Measurements from ENCODE around the gene CYFIP1. TPM values are rescaled to one million over a fixed set of nuclear protein-coding genes. Genes with fewer than 3 reads are reported as not detected.

Gene CYFIP1
- total RNA-seq, 2 experiments from 2014 or later = 23.1 to 24.9 TPM

DNA sequence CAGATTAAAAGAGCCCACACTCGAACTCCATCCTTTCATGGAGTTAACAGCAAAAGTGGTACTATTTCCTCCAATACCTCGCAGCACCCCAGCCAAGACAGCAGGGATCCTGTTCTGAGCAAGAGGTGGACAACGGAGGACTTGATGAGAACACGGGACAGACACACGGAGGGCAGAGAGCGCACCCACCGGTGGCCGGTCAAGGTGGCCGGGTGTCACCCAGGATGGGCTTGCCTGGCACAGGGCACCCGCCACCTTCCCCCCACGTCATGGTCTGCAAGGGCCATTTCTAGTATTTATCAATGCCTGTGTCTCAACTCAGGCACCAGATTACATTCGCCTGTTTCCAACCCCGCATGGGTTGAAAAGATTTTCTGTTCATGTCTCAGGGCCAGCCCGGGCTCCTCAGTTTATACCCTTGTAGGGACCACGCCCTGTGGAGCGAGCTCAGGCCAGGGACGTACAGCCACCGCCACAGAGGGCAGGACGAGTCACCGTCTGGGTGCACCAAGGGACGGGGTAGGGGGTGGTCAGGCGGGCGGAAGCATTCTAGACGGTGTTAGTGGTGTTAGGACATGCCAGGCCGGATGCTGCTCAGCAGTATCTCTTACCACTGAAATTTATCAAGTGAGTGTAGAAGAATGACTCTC, 64.2 kb downstream of the CYFIP1 start:
- POLR2A ChIA-PET = no interaction called here
- DNase-seq = no peak
- Mint-ChIP-seq H3K4me1 (no peaks in the 10 kb centered on the region), H3K36me3 (ENCODE audit: low read depth) (peaks cover 6% of the 10 kb centered on the region), H3K9me3 (no peaks in the 10 kb centered on the region), H3K27ac (no peak overlapping the region), H3K27me3 (no peaks in the 10 kb centered on the region), H3K4me3 (no peak overlapping the region)
- CTCF ChIA-PET = no interaction called here

DNA sequence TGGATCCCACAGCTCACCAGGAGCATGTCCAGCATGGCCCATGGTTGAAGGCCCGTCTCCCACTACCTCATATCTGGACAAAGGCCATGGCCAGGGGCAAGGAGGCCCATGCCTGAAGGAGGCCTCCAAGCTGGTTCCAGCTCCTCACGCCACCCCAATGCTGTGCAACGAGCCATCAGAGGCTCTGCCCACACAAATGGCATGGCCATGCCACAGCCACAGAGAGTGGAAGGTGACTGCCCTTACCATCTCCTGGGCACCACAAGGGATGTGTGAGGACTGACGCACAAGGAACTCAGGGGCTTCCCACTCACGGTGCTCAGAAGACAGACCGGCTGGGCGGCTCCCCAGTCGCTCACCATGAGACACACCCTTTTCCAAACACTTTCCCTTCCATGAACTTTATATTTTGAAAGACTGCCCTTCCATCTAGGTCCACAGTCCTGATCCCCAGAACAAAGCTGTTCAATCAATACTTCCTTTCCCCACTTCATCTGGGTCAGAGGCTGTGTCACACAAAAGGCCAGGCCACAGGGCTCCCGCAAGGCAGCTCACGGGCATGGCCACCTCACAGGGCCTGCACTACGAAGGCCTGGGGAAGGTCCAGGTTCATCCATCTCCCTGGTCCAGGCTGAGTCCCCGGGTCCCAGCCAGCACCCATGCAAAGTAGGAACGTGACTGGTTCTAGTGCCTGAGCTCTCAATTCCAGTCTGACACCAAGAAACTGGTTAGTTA, 66.4 kb downstream of the CYFIP1 start:
- Mint-ChIP-seq H3K27ac (no peak overlapping the region), H3K27me3 (no peaks in the 10 kb centered on the region), H3K36me3 (ENCODE audit: low read depth) (peaks cover 13% of the 10 kb centered on the region), H3K9me3 (no peaks in the 10 kb centered on the region), H3K4me3 (no peak overlapping the region), H3K4me1 (no peaks in the 10 kb centered on the region)
- CTCF ChIA-PET = no interaction called here
- POLR2A ChIA-PET = no interaction called here
- DNase-seq = no peak

DNA sequence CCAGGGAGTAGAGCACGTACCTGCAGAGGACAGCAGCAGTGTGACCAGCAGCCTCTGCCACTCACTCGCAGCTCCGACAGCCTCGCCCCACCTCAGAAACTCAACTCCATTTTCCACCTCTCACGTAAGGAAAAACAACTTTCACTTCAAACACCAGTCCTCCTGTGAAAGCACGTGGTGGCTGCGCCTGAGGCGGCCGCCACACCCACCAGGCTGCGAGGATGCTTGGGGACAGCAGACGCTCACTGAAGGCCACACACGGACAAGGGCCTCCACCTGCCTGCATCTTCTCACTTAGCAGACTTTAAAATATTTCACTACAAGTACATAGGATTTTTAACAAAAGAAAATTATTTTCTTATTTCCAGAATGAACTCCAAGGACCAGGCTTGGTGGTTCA, 67.9 kb downstream of the CYFIP1 start:
- POLR2A ChIA-PET = no interaction called here

DNA sequence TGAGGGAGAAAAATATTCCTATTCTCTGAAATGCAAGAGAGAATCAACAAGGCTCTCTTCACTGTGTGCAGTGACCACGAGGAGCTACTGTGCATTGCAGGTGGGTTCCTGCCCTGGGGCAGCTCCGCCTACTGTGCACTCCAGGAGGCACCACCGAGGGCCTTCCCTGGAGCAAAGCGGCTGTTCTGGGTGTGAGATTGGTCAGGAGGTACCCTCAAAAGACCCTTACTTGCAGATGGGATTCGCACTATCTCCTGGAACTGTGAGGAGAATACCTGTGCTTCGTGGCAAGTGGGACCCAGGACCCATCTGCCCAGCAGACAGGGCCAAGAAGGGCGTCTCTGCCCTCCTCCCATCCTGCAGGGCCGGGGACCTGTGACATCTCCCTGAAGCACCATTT, 68.9 kb downstream of the CYFIP1 start:
- peaks cover 20% of the 10 kb centered on the region for H3K36me3 Mint-ChIP-seq (ENCODE audit: low read depth)
- no peaks in the 10 kb centered on the region for H3K9me3 Mint-ChIP-seq
- ChIA-PET CTCF (interaction anchor here (1.1 kb wide), 1 partner anchor 124 kb away, joined by 3 read pairs; no protein-coding TSS in a partner anchor), POLR2A (no interaction called here)
- H3K27me3 Mint-ChIP-seq = no peaks in the 10 kb centered on the region
- no peak overlapping the region for H3K4me3 Mint-ChIP-seq
- no peaks in the 10 kb centered on the region for H3K4me1 Mint-ChIP-seq
- DNase-seq = no peak
- no peak overlapping the region for H3K27ac Mint-ChIP-seq

More for the DNA sequence above, 67.9 kb downstream of the CYFIP1 start:
- peaks cover 20% of the 10 kb centered on the region for H3K36me3 Mint-ChIP-seq (ENCODE audit: low read depth)
- H3K4me1 Mint-ChIP-seq = no peaks in the 10 kb centered on the region
- H3K9me3 Mint-ChIP-seq = no peaks in the 10 kb centered on the region
- H3K27me3 Mint-ChIP-seq = no peaks in the 10 kb centered on the region
- no peak overlapping the region for H3K4me3 Mint-ChIP-seq
- no peak overlapping the region for H3K27ac Mint-ChIP-seq
- DNase-seq = no peak
- CTCF ChIA-PET = no interaction called here

DNA sequence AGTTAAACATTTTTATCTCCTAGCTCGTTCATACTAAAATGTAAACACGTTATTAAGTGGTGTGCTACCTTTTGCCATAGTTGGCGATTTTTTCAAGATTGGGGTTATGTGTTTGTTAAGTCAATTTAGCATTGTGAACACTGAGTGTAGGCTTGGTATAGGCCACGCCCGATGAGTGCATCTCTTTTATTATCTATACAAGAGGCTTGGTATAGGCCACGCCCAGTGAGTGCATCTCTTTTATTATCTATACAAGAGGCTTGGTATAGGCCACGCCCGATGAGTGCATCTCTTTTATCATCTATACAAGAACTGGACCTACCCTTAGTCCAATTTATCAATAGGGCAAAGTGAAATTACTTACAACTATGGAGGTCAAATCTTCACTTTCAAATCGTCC, 71.3 kb downstream of the CYFIP1 start:
- ChIA-PET CTCF (no interaction called here), POLR2A (no interaction called here)
- Mint-ChIP-seq H3K9me3 (no peaks in the 10 kb centered on the region), H3K27me3 (no peaks in the 10 kb centered on the region), H3K4me1 (no peaks in the 10 kb centered on the region), H3K36me3 (ENCODE audit: low read depth) (peaks cover 16% of the 10 kb centered on the region), H3K4me3 (no peak overlapping the region), H3K27ac (no peak overlapping the region)
- DNase-seq = no peak

DNA sequence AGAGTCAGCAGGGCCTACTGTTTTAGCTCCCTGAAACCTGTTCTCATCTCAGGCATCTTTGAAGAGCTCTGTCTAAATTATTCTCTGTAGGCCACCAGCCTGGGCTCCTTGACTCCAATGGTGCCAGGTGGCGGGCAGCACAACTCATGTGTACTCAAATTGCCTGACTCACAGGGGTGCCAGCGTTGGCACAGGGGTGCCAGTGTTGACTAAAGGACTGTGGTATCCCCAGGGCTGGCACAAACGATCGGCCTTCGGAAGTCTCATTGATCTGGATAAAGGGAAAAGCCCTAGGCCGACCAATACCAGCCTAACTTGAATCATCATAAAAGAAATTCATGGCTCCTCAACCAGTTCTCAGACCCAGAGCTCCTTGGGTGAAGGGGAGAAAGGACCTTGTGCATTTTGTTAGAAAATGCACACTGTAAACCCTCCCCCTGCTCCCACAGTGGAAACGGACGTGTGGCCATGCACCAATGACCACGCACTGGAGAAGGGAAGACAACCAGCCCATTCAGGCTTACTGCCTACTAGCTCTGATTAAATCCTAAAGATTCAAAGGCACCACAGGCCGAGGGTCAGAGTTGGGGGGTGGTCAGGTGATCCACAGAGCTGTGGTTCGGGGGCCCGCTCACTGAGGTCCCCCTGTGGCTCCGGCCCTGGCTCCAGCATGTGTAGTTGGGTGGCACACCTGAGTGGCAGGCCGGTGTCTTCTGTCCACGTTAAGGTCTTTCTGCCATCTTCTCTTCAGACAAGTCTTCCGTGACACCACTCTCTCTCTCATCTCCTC, 72.8 kb downstream of the CYFIP1 start:
- H3K4me1 Mint-ChIP-seq = no peaks in the 10 kb centered on the region
- CTCF ChIA-PET = no interaction called here
- POLR2A ChIA-PET = interaction anchor here (0.7 kb wide), 1 partner anchor 69 kb away, joined by 3 read pairs; the partner anchor contains the start of gene NIPA2
- H3K36me3 Mint-ChIP-seq (ENCODE audit: low read depth) = peaks cover 13% of the 10 kb centered on the region
- H3K27me3 Mint-ChIP-seq = no peaks in the 10 kb centered on the region
- H3K27ac Mint-ChIP-seq = no peak overlapping the region
- no peaks in the 10 kb centered on the region for H3K9me3 Mint-ChIP-seq
- no peak overlapping the region for H3K4me3 Mint-ChIP-seq
- DNase-seq = no peak

DNA sequence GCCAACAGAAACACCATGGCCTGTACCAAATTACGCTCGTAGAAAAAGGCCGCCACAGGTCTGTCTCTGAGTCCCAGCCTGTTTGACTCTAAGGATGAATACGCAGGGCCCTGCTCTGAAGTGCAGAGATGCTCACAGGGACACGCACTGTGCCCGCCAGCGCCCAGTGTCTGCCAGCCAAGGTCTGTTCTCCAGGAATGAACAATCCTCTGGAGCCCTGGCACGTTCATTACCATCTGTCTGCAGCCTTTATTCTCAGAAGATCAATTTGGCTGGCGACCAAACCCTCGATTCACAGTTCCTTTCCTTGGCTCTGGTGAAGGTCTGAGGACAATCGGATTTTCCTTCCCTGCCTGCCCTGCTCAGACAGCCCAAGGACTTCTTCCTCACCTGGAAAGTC, 75.4 kb downstream of the CYFIP1 start:
- no peak overlapping the region for H3K27ac Mint-ChIP-seq
- peaks cover 2% of the 10 kb centered on the region for H3K4me1 Mint-ChIP-seq
- no peak overlapping the region for H3K4me3 Mint-ChIP-seq
- H3K9me3 Mint-ChIP-seq = no peaks in the 10 kb centered on the region
- no peak for DNase-seq
- ChIA-PET CTCF (no interaction called here), POLR2A (no interaction called here)
- H3K27me3 Mint-ChIP-seq = no peaks in the 10 kb centered on the region
- peaks cover 16% of the 10 kb centered on the region for H3K36me3 Mint-ChIP-seq (ENCODE audit: low read depth)

DNA sequence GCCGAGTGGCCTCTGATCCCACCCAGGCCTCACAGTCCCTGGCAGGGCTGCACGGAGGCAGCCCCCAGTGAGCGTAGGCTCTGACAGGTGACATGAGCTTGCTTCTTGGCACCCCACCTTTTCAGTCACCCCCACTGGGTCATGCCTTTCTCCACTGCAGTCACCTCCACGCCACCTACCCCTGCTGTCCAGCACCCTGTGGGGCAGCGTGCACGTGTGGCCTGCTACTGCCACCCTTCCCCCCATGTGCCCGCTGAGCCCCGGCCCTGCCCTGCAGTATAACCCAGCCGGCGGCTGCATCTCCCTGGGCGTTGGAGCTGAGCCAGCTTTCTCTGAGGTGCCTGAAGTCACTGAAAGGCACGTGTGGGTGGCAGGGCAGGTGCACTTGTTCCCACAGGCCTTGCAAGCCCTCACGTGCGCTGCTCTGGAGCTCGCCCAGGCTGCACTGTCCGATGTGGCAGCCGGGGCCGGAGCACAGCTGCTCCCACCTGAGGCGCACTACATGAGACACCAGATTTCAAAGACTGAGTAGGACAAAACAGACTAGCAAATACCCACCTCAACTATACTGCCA, 76.1 kb downstream of the CYFIP1 start:
- H3K4me3 Mint-ChIP-seq = no peak overlapping the region
- H3K9me3 Mint-ChIP-seq = peaks cover 2% of the 10 kb centered on the region
- peaks cover 15% of the 10 kb centered on the region for H3K36me3 Mint-ChIP-seq (ENCODE audit: low read depth)
- no peak for DNase-seq
- no peaks in the 10 kb centered on the region for H3K27me3 Mint-ChIP-seq
- no peak overlapping the region for H3K27ac Mint-ChIP-seq
- peaks cover 4% of the 10 kb centered on the region for H3K4me1 Mint-ChIP-seq
- CTCF ChIA-PET = no interaction called here
- POLR2A ChIA-PET = no interaction called here

DNA sequence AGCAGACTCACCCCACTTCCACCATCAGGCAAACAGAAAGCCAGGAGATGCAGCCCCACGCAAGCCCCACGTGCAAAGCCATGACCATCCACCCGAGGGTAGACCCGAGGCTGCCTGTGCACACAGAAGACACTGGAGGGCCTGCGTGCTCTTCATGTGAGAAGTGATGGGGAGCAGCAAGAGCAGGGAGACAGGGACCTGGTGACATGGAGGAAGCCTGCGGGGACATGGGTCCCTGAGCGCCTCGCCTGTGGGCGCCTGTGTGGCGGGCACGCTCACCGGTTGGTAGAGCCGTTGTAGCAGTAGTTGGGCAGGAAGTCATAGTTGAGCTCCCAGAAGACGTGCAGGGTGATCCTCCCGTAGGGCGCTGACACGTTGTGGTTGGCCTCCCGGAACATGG, 76.7 kb downstream of the CYFIP1 start:
- H3K36me3 Mint-ChIP-seq (ENCODE audit: low read depth) = peaks cover 11% of the 10 kb centered on the region
- POLR2A ChIA-PET = no interaction called here
- H3K4me1 Mint-ChIP-seq = peaks cover 6% of the 10 kb centered on the region
- no peak for DNase-seq
- H3K27me3 Mint-ChIP-seq = no peaks in the 10 kb centered on the region
- H3K9me3 Mint-ChIP-seq = peaks cover 2% of the 10 kb centered on the region
- no peak overlapping the region for H3K27ac Mint-ChIP-seq
- H3K4me3 Mint-ChIP-seq = no peak overlapping the region
- CTCF ChIA-PET = no interaction called here

DNA sequence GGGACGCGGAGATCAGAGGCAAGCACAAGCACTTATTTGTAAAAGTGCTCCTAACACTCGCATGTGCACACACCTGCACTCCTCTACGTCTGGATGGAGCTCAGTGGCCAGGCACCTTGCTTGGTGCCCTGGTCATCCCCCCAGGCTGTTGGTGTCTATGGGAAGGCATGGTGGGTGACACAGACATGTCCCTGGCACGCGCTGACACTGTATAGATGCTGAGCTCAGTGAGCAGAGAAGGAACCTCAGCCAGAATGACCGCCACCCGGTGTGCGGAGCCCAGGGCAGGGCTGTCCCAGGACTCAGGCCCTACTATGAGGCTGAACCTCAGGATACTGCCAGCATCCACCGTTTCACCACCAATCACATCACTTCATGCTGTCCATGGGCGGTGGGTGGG, 77.2 kb downstream of the CYFIP1 start:
- Mint-ChIP-seq H3K27ac (no peak overlapping the region), H3K4me1 (peaks cover 6% of the 10 kb centered on the region), H3K9me3 (peaks cover 2% of the 10 kb centered on the region), H3K27me3 (no peaks in the 10 kb centered on the region), H3K4me3 (no peak overlapping the region), H3K36me3 (ENCODE audit: low read depth) (peaks cover 8% of the 10 kb centered on the region)
- POLR2A ChIA-PET = no interaction called here
- no peak for DNase-seq
- CTCF ChIA-PET = no interaction called here

DNA sequence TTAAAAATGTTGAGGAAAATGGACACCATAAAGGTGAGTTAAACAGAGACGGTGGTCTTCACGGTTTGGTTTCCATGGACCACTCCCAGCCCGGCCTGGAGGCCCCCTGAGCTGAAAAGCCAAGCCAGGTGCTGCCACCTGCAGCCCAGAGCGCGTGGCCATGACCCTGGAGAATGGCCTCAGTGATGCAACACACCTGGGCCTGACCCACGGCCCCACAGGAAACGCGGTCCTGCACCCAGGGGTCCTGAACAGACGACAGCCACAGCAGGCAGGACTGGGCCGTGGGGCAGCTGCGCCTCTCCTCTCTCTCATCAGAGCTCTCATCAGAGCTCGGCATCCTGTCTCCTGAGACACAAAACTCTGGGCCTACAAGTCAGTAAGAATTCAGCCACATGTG, 77.6 kb downstream of the CYFIP1 start:
- Mint-ChIP-seq H3K27me3 (no peaks in the 10 kb centered on the region), H3K4me1 (peaks cover 6% of the 10 kb centered on the region), H3K4me3 (no peak overlapping the region), H3K27ac (no peak overlapping the region), H3K36me3 (ENCODE audit: low read depth) (peaks cover 6% of the 10 kb centered on the region), H3K9me3 (peaks cover 2% of the 10 kb centered on the region)
- DNase-seq = no peak
- ChIA-PET CTCF (no interaction called here), POLR2A (no interaction called here)

DNA sequence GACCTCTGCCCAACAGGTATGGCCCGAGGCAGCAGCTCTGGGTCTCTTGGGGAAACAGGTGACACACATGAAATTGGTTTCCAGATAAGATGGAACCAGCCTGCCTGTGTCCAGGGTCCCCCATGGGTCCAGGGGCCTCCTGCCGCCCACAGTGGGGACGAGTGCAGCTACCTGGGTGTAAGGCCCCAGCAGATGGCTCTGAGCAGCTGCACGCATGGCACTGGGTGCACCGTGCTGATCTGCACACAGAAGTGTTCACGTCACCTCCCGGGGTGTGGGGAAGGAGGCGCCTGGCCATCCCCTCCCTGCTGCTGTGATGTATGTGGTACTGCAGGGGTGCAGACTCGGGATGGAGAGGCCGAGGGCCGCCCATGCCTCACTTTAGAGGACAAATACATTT, 78.1 kb downstream of the CYFIP1 start:
- Mint-ChIP-seq H3K4me1 (peaks cover 6% of the 10 kb centered on the region), H3K36me3 (ENCODE audit: low read depth) (peaks cover 6% of the 10 kb centered on the region), H3K27ac (no peak overlapping the region), H3K4me3 (no peak overlapping the region), H3K27me3 (no peaks in the 10 kb centered on the region), H3K9me3 (peaks cover 2% of the 10 kb centered on the region)
- CTCF ChIA-PET = no interaction called here
- POLR2A ChIA-PET = no interaction called here
- no peak for DNase-seq

DNA sequence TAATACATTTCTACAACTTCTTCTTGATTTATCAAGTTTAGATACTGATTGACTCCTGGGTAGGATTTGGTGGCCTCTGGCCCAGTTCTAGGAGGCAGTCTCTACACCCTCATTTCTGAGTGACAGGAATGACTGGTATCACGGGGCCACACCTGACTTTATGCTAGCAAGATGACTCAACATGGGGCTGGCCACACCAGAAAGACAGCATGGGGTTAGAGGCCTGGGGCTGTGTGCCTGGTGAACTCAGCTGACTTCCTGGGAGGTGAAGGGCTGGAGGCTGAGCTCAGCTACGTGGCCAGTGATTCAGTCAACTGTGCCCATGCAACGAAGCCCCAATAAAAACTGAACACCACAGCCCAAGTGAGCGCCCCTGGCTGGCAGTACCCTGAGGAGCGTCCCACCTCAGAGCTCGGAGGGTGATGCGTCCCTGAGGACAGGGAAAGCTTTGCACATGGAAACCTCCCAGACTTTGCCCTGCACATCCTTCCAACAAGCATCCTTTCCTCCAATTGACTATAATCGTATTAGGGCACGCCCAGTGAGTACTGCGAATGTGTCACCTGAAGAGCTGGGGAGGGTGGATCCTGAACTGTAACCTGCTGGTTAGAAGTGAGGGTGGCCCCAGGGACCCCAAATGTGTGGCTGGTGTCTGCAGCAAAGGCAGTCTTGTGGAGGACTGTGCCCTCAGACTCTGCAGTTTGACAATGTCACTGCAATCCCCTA, 84.5 kb downstream of the CYFIP1 start:
- no peak overlapping the region for H3K27ac Mint-ChIP-seq
- H3K4me3 Mint-ChIP-seq = no peak overlapping the region
- peaks cover 6% of the 10 kb centered on the region for H3K36me3 Mint-ChIP-seq (ENCODE audit: low read depth)
- DNase-seq = peak; percentile 62
- H3K27me3 Mint-ChIP-seq = no peaks in the 10 kb centered on the region
- CTCF ChIA-PET = interaction anchor here (0.7 to 1.7 kb wide), 2 partner anchors 11 to 47 kb away, joined by 3 to 4 read pairs; no protein-coding TSS in a partner anchor
- H3K4me1 Mint-ChIP-seq = peaks cover 21% of the 10 kb centered on the region
- peaks cover 2% of the 10 kb centered on the region for H3K9me3 Mint-ChIP-seq
- POLR2A ChIA-PET = interaction anchor here (1.4 kb wide), 1 partner anchor 58 kb away, joined by 5 read pairs; the partner anchor contains the start of gene NIPA2
